CD4-positive, CD25-positive, alpha-beta regulatory T cell (primary cell): ENCODE data around the gene NRAP. TPM values are rescaled to one million over a fixed set of nuclear protein-coding genes. Genes with fewer than 3 reads are reported as not detected.

ENCODE experiments used
- ATAC-seq, 2 donors: fragments of 150-1000 bp; cut with Tn5 transposase; one replicate each; pipeline ENCODE4 v1.10.0; 2021; ENCODE audit warnings: low read depth in 2 of 2, moderate number of reproducible peaks in 2 of 2, moderate library complexity in 1 of 2
- DNase-seq, 3 donors: peaks; one replicate each; pipeline versions ENCODE4 v3.0.0 to v3.0.0-alpha.2; 2012 to 2022; ENCODE audit warnings: mixed read lengths in 1 of 3
- H3K27ac ChIP-seq: one replicate; pipeline ENCODE4 v1.7.0; 2013; ENCODE audit warnings: mild to moderate bottlenecking, low read length; ENCODE audit not compliant: insufficient read depth, poor library complexity, severe bottlenecking
- H3K27me3 ChIP-seq: one replicate; pipeline ENCODE4 v1.7.0; 2013; ENCODE audit warnings: low read length; ENCODE audit not compliant: control insufficient read depth, insufficient read depth
- H3K36me3 ChIP-seq: one replicate; pipeline ENCODE4 v1.7.0; 2013; ENCODE audit warnings: mild to moderate bottlenecking, low read length, moderate library complexity; ENCODE audit not compliant: control insufficient read depth, insufficient read depth
- H3K4me1 ChIP-seq: 2 replicates; pipeline ENCODE4 v1.7.0; 2013; ENCODE audit warnings: mild to moderate bottlenecking, low read length; ENCODE audit not compliant: insufficient read depth, control insufficient read depth, poor library complexity, severe bottlenecking
- H3K4me3 ChIP-seq: one replicate; pipeline ENCODE4 v1.7.0; 2013; ENCODE audit warnings: low read depth, mild to moderate bottlenecking, low read length, moderate library complexity
- H3K9me3 ChIP-seq, 2 experiments: 1 replicate in 1 of 2; 2 replicates in 1 of 2; pipeline ENCODE4 v1.7.0; 2013; ENCODE audit warnings: low read length in 2 of 2, mild to moderate bottlenecking in 1 of 2, moderate library complexity in 1 of 2; ENCODE audit not compliant: control insufficient read depth in 2 of 2
- H3K27ac Mint-ChIP-seq, 3 donors: one replicate each; pipeline ENCODE4 v1.8.0; 2020 to 2022; ENCODE audit warnings: mild to moderate bottlenecking in 3 of 3, mixed read lengths in 3 of 3, moderate library complexity in 2 of 3
- H3K27me3 Mint-ChIP-seq: one replicate; pipeline ENCODE4 v1.8.0; 2022; ENCODE audit warnings: mild to moderate bottlenecking, mixed read lengths
- H3K36me3 Mint-ChIP-seq: one replicate; pipeline ENCODE4 v1.8.0; 2020; ENCODE audit warnings: mixed read lengths
- H3K4me1 Mint-ChIP-seq, 4 donors: one replicate each; pipeline ENCODE4 v1.8.0; 2020 to 2022; ENCODE audit warnings: mixed read lengths in 4 of 4, mild to moderate bottlenecking in 1 of 4
- H3K4me3 Mint-ChIP-seq, 4 donors: one replicate each; pipeline ENCODE4 v1.8.0; 2020 to 2022; ENCODE audit warnings: mild to moderate bottlenecking in 4 of 4, mixed read lengths in 4 of 4, moderate library complexity in 3 of 4
- H3K9me3 Mint-ChIP-seq, 7 donors: one replicate each; pipeline ENCODE4 v1.8.0; 2020 to 2022; ENCODE audit warnings: mixed read lengths in 7 of 7, mild to moderate bottlenecking in 3 of 7, moderate library complexity in 2 of 7
- polyA plus RNA-seq, 4 donors: library from polyadenylated mRNA; unstranded; fragments of 300-500 nt; fragmentation: Illumina TruSeq; gene quantifications; one replicate each; pipeline ENCODE4 v1.2.3, GENCODE V29; 2021
- total RNA-seq: library from RNA; stranded (reverse); gene quantifications from one replicate; pipeline ENCODE4 v1.2.3, GENCODE V29; 2022

The NRAP gene
- total and polyA plus RNA-seq, 5 donors from 2014 or later, result not detected

- Histone ChIP-seq H3K9me3 (peaks cover 9 to 13% of the 10 kb centered on the region in 2 experiments), H3K27me3 (no peaks in the 10 kb centered on the region), H3K4me3 (peak overlapping the region; percentile 85), H3K36me3 (peaks cover 4% of the 10 kb centered on the region), H3K4me1 (peaks cover 26% of the 10 kb centered on the region), H3K27ac (peak overlapping the region; percentile 76)
- H3K9me3 Mint-ChIP-seq, result peaks cover 2 to 20% (median 6%) of the 10 kb centered on the region in 7 donors
- peak in 1 of 3 donors; percentile 47 for DNase-seq
- peak overlapping the region; percentile 80 to 97 (median 95) for H3K27ac Mint-ChIP-seq
- peaks cover 26 to 57% (median 40%) of the 10 kb centered on the region in 4 donors for H3K4me1 Mint-ChIP-seq
- peak overlapping the region; percentile 93 to 99 (median 97) for H3K4me3 Mint-ChIP-seq
- ATAC-seq, result no peak
- peaks cover 24% of the 10 kb centered on the region for H3K36me3 Mint-ChIP-seq
- no peaks in the 10 kb centered on the region for H3K27me3 Mint-ChIP-seq
Observed at GRCh38 chr10:113681533-113682470, 18.0 kb upstream of the NRAP start.

DNA sequence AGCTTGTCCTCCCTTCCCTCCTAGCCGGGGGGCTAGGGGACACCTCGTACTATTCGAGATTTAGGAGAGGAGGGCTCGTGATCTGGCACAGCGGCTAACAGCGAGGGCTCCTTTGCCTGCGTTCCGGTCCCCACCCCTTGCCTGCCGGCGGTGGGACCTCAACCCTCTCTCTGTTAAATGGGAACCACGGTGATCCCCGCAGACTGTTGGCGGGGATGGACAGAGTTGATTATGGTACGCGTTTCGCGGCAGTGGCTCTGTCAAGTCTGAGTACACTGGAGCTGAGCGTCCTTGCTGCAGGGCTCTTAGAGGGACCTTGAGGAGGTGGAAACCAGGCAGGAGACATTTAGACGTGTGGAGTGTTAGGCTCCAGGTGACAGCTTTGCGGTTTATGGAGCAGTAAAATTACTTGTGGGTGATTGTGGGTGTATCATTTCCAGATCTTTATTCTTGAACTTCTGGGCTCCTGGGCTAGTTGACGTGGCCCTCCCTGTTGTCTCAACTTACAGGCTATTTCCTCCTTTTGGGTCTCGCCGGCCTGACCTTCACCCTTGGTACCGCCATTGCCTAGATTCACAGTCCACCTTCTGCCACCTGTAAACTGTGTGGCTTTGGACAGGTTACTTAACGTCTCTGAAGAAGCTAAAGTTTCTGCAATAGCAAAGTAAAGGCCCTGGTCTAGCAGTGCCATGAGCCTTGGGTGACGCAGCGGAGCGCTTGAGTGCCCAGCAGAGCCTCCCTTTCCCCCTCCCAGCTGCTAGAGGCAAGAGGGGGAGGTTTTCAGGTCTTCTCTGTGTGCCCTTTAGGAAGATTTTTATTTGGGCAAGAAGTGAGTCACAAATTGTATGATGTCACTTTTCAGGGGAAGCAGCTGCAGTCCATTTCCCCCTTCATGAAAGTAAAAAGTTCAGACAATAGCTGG lies 16.6 kb upstream of the NRAP start:
- Histone ChIP-seq H3K4me1 (peaks cover 26% of the 10 kb centered on the region), H3K9me3 (peaks cover 0 to 2% of the 10 kb centered on the region in 2 experiments), H3K4me3 (peak overlapping the region; percentile 85), H3K27ac (peak overlapping the region; percentile 76), H3K36me3 (peaks cover 4% of the 10 kb centered on the region), H3K27me3 (no peaks in the 10 kb centered on the region)
- peaks cover 19% of the 10 kb centered on the region for H3K36me3 Mint-ChIP-seq
- peaks cover 2 to 11% (median 4%) of the 10 kb centered on the region in 7 donors for H3K9me3 Mint-ChIP-seq
- peak overlapping the region; percentile 93 to 99 (median 97) for H3K4me3 Mint-ChIP-seq
- H3K4me1 Mint-ChIP-seq, result peaks cover 26 to 55% (median 37%) of the 10 kb centered on the region in 4 donors
- H3K27ac Mint-ChIP-seq, result peak overlapping the region; percentile 95 to 97 (median 97)
- peak; percentile 23 to 25 for ATAC-seq
- no peaks in the 10 kb centered on the region for H3K27me3 Mint-ChIP-seq
- peak in 1 of 3 donors; percentile 54 for DNase-seq

- peaks cover 26% of the 10 kb centered on the region for H3K4me1 ChIP-seq
- DNase-seq, result peak; percentile 69 to 92 (median 70)
- H3K4me3 Mint-ChIP-seq, result peak within 1 kb of the TSS; percentile 93 to 99 (median 97)
- no peaks in the 10 kb centered on the region for H3K9me3 ChIP-seq
- H3K4me1 Mint-ChIP-seq, result peaks cover 19 to 49% (median 36%) of the 10 kb centered on the region in 4 donors
- peak within 1 kb of the TSS; percentile 95 to 97 (median 97) for H3K27ac Mint-ChIP-seq
- peaks cover 4% of the 10 kb centered on the region for H3K36me3 ChIP-seq
- H3K4me3 ChIP-seq, result peak within 1 kb of the TSS; percentile 85
- H3K27me3 Mint-ChIP-seq, result peaks cover 5% of the 10 kb centered on the region
- H3K27me3 ChIP-seq, result no peaks in the 10 kb centered on the region
- H3K27ac ChIP-seq, result peak within 1 kb of the TSS; percentile 76
- H3K9me3 Mint-ChIP-seq, result peaks cover 0 to 6% (median 3%) of the 10 kb centered on the region in 7 donors
- peaks cover 14% of the 10 kb centered on the region for H3K36me3 Mint-ChIP-seq
- ATAC-seq, result peak; percentile 85 to 86
Observed at GRCh38 chr10:113679463-113680189, 15.8 kb upstream of the NRAP start, which contains the start of gene CASP7. TSS of gene CASP7 (plus strand) at chr10:113679912. CDS start at chr10:113697494, 17,582 bp downstream.

- Mint-ChIP-seq H3K27ac (no peak overlapping the region), H3K36me3 (no peaks in the 10 kb centered on the region), H3K27me3 (peaks cover 36% of the 10 kb centered on the region), H3K4me3 (no peak overlapping the region), H3K4me1 (peaks cover 0 to 4% (median 0%) of the 10 kb centered on the region in 4 donors), H3K9me3 (peaks cover 0 to 14% (median 5%) of the 10 kb centered on the region in 7 donors)
- ATAC-seq (no peak), DNase-seq (peak in 1 of 3 donors; percentile 21)
- no peaks in the 10 kb centered on the region for H3K4me1 ChIP-seq
- H3K27ac ChIP-seq, result no peak overlapping the region
- H3K4me3 ChIP-seq, result no peak overlapping the region
- no peaks in the 10 kb centered on the region for H3K36me3 ChIP-seq
- H3K27me3 ChIP-seq, result peaks cover 8% of the 10 kb centered on the region
- peaks cover 8 to 11% of the 10 kb centered on the region in 2 experiments for H3K9me3 ChIP-seq
Observed at GRCh38 chr10:113666682-113667252, 2.9 kb upstream of the NRAP start.

- no peaks in the 10 kb centered on the region for H3K36me3 Mint-ChIP-seq
- H3K9me3 Mint-ChIP-seq, result peaks cover 0 to 9% (median 5%) of the 10 kb centered on the region in 7 donors
- no peak overlapping the region for H3K4me3 Mint-ChIP-seq
- Histone ChIP-seq H3K9me3 (peaks cover 5 to 8% of the 10 kb centered on the region in 2 experiments), H3K27me3 (peaks cover 6% of the 10 kb centered on the region), H3K27ac (no peak overlapping the region), H3K4me1 (no peaks in the 10 kb centered on the region), H3K4me3 (no peak overlapping the region), H3K36me3 (no peaks in the 10 kb centered on the region)
- DNase-seq (no peak), ATAC-seq (no peak)
- peaks cover 0 to 4% (median 0%) of the 10 kb centered on the region in 4 donors for H3K4me1 Mint-ChIP-seq
- peaks cover 29% of the 10 kb centered on the region for H3K27me3 Mint-ChIP-seq
- no peak overlapping the region for H3K27ac Mint-ChIP-seq
Observed at GRCh38 chr10:113665806-113666354, 2.0 kb upstream of the NRAP start.

GRCh38 chr10:113665352-113665751 lies 1.5 kb upstream of the NRAP start:
- H3K4me1 ChIP-seq, result no peaks in the 10 kb centered on the region
- H3K27me3 ChIP-seq, result peaks cover 2% of the 10 kb centered on the region
- no peak for ATAC-seq
- H3K4me3 Mint-ChIP-seq, result no peak overlapping the region
- peaks cover 0 to 4% of the 10 kb centered on the region in 2 experiments for H3K9me3 ChIP-seq
- no peaks in the 10 kb centered on the region for H3K36me3 Mint-ChIP-seq
- H3K36me3 ChIP-seq, result no peaks in the 10 kb centered on the region
- DNase-seq, result no peak
- H3K27me3 Mint-ChIP-seq, result peaks cover 32% of the 10 kb centered on the region
- no peak overlapping the region for H3K4me3 ChIP-seq
- no peak overlapping the region for H3K27ac ChIP-seq
- peaks cover 0 to 5% (median 4%) of the 10 kb centered on the region in 7 donors for H3K9me3 Mint-ChIP-seq
- peaks cover 0 to 4% (median 0%) of the 10 kb centered on the region in 4 donors for H3K4me1 Mint-ChIP-seq
- H3K27ac Mint-ChIP-seq, result no peak overlapping the region
